Breast epithelium (tissue), 4 donors: ENCODE measurements around the gene FZR1. TPM values are rescaled to one million over a fixed set of nuclear protein-coding genes. Genes with fewer than 3 reads are reported as not detected.

ENCODE experiments used
- DNase-seq, 2 donors: peaks; one replicate each; pipeline ENCODE4 v3.0.0-alpha.2; 2019; ENCODE audit warnings: low spot score in 2 of 2
- H3K27ac ChIP-seq, 2 donors: fragments of 200-600 bp; sonication (generic) in 1 of 2; one replicate each; pipeline ENCODE4 v1.5.1; 2016 to 2019; ENCODE audit warnings: mild to moderate bottlenecking in 1 of 2
- H3K27me3 ChIP-seq, 2 donors: fragments of 200-600 bp; sonication (generic) in 1 of 2; one replicate each; pipeline versions ENCODE4 v1.5.1 to v1.6.0; 2017 to 2019; ENCODE audit warnings: control low read depth in 1 of 2, mild to moderate bottlenecking in 1 of 2
- H3K36me3 ChIP-seq: fragments of 200-600 bp; one replicate; pipeline ENCODE4 v1.5.1; 2019
- H3K4me1 ChIP-seq, 2 donors: fragments of 200-600 bp; sonication (generic); one replicate each; pipeline ENCODE4 v1.5.1; 2016 to 2019; ENCODE audit warnings: control low read depth in 1 of 2
- H3K4me3 ChIP-seq, 3 donors: fragments of 200-600 bp; sonication (generic); 1 replicate in 2 of 3; 2 replicates in 1 of 3; pipeline ENCODE4 v1.5.1; 2016 to 2019; ENCODE audit warnings: mild to moderate bottlenecking in 3 of 3, moderate library complexity in 2 of 3
- H3K9me3 ChIP-seq, 2 donors: fragments of 200-600 bp; sonication (generic) in 1 of 2; one replicate each; pipeline ENCODE4 v1.5.1; 2016 to 2019; ENCODE audit warnings: control low read depth in 1 of 2
- CTCF ChIP-seq, 3 donors: fragments of 450-650 bp; IDR thresholded peaks; one replicate each; pipeline ENCODE4 v1.5.1; 2016 to 2017; ENCODE audit warnings: antibody characterized with exemption in 3 of 3, mild to moderate bottlenecking in 3 of 3, moderate library complexity in 3 of 3
- POLR2A ChIP-seq: fragments of 450-650 bp; IDR thresholded peaks from one replicate; pipeline ENCODE4 v1.6.1; 2016; ENCODE audit warnings: antibody characterized with exemption, mild to moderate bottlenecking, moderate library complexity
- POLR2AphosphoS5 ChIP-seq, 3 donors: sonication (generic); formaldehyde crosslinking; IDR thresholded peaks; one replicate each; pipeline ENCODE4 v1.6.1; 2017; ENCODE audit warnings: antibody characterized with exemption in 3 of 3
- intact Hi-C: fragments of 100-400 bp; cut with DNase I; formaldehyde crosslinking; loops from one replicate; pipeline ENCODE4 v1.15.1; 2023; ENCODE audit warnings: low total_unique reads
- total RNA-seq, 3 donors: library from RNA; depleted of rRNA; stranded (reverse); fragments of >200 nt; gene quantifications; one replicate each; pipeline ENCODE4 v1.1.0, GENCODE V29; 2016

FZR1 gene
- total RNA-seq, 3 donors from 2014 or later, result 15.8 to 28.7 (median 26.5) TPM

- no peaks in the 10 kb centered on the region for H3K27me3 ChIP-seq
- H3K27ac ChIP-seq, result peak overlapping the region in 1 of 2 donors; percentile 65
- H3K4me1 ChIP-seq, result peaks cover 0 to 14% of the 10 kb centered on the region in 2 donors
- TF ChIP-seq POLR2A (no peak), CTCF (IDR thresholded peaks at IDR 0.05) (no peak), POLR2AphosphoS5 (IDR thresholded peaks at IDR 0.05) (no peak)
- intact Hi-C loops, result no loop called here
- no peak for DNase-seq
- no peaks in the 10 kb centered on the region for H3K9me3 ChIP-seq
- no peaks in the 10 kb centered on the region for H3K36me3 ChIP-seq
- no peak overlapping the region for H3K4me3 ChIP-seq
Observed at GRCh38 chr19:3554254-3555083, 48.4 kb downstream of the FZR1 start.

GRCh38 chr19:3555653-3556422 is 49.7 kb downstream of the FZR1 start:
- H3K27ac ChIP-seq, result peak overlapping the region; percentile 29 to 44
- intact Hi-C loops, result no loop called here
- no peak for DNase-seq
- H3K4me3 ChIP-seq, result peak overlapping the region; percentile 90 to 99 (median 93)
- H3K4me1 ChIP-seq, result peaks cover 0 to 14% of the 10 kb centered on the region in 2 donors
- H3K36me3 ChIP-seq, result no peaks in the 10 kb centered on the region
- no peaks in the 10 kb centered on the region for H3K9me3 ChIP-seq
- no peak for TF ChIP-seq POLR2A
- no peak for TF ChIP-seq POLR2AphosphoS5 (IDR thresholded peaks at IDR 0.05)
- TF ChIP-seq CTCF (IDR thresholded peaks at IDR 0.05), result no peak
- no peaks in the 10 kb centered on the region for H3K27me3 ChIP-seq

- no peaks in the 10 kb centered on the region for H3K27me3 ChIP-seq
- H3K4me1 ChIP-seq, result peaks cover 0 to 14% of the 10 kb centered on the region in 2 donors
- H3K9me3 ChIP-seq, result no peaks in the 10 kb centered on the region
- DNase-seq, result no peak
- intact Hi-C loops, result no loop called here
- TF ChIP-seq POLR2AphosphoS5 (IDR thresholded peaks at IDR 0.05) (no peak), POLR2A (no peak), CTCF (IDR thresholded peaks at IDR 0.05) (no peak)
- H3K4me3 ChIP-seq, result peak overlapping the region; percentile 90 to 99 (median 93)
- H3K27ac ChIP-seq, result peak overlapping the region; percentile 29 to 84
- no peaks in the 10 kb centered on the region for H3K36me3 ChIP-seq
Observed at GRCh38 chr19:3556423-3556977, 50.4 kb downstream of the FZR1 start.

- TF ChIP-seq POLR2AphosphoS5 (IDR thresholded peaks at IDR 0.05) (no peak), POLR2A (no peak), CTCF (IDR thresholded peaks at IDR 0.05) (peak in 1 of 3 donors; percentile 28)
- intact Hi-C loops, result no loop called here
- Histone ChIP-seq H3K9me3 (no peaks in the 10 kb centered on the region), H3K27ac (peak overlapping the region; percentile 63 to 84), H3K4me1 (peaks cover 0 to 14% of the 10 kb centered on the region in 2 donors), H3K36me3 (no peaks in the 10 kb centered on the region), H3K4me3 (peak overlapping the region; percentile 90 to 99 (median 93)), H3K27me3 (no peaks in the 10 kb centered on the region)
- no peak for DNase-seq
Observed at GRCh38 chr19:3556978-3557460, 50.9 kb downstream of the FZR1 start.
